ENCODE measurements around the gene ZNF511. TPM values are rescaled to one million over a fixed set of nuclear protein-coding genes. Genes with fewer than 3 reads are reported as not detected.

ZNF511 gene
- total RNA-seq, 2 experiments from 2014 or later = 58.0 to 60.1 TPM

GRCh38 chr10:133312016-133312768 is 3.5 kb downstream of the ZNF511 start:
- no peak overlapping the region for H3K27ac Mint-ChIP-seq
- no peak overlapping the region for H3K4me3 Mint-ChIP-seq
- ATAC-seq (no peak), DNase-seq (no peak)
- peaks cover 9% of the 10 kb centered on the region for H3K36me3 Mint-ChIP-seq (ENCODE audit: low read depth)
- CTCF ChIA-PET = no interaction called here
- TF ChIP-seq, protein P1, sequence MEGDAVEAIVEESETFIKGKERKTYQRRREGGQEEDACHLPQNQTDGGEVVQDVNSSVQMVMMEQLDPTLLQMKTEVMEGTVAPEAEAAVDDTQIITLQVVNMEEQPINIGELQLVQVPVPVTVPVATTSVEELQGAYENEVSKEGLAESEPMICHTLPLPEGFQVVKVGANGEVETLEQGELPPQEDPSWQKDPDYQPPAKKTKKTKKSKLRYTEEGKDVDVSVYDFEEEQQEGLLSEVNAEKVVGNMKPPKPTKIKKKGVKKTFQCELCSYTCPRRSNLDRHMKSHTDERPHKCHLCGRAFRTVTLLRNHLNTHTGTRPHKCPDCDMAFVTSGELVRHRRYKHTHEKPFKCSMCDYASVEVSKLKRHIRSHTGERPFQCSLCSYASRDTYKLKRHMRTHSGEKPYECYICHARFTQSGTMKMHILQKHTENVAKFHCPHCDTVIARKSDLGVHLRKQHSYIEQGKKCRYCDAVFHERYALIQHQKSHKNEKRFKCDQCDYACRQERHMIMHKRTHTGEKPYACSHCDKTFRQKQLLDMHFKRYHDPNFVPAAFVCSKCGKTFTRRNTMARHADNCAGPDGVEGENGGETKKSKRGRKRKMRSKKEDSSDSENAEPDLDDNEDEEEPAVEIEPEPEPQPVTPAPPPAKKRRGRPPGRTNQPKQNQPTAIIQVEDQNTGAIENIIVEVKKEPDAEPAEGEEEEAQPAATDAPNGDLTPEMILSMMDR (IDR thresholded peaks at IDR 0.05) = no peak
- H3K4me1 Mint-ChIP-seq (ENCODE audit: low read depth) = peaks cover 7% of the 10 kb centered on the region
- POLR2A ChIA-PET = interaction anchor here (0.7 kb wide), 1 partner anchor 74 kb away, joined by 3 read pairs; the partner anchor contains the start of gene VENTX
- H3K27me3 Mint-ChIP-seq = no peaks in the 10 kb centered on the region
- no peaks in the 10 kb centered on the region for H3K9me3 Mint-ChIP-seq
- intact Hi-C loops (cut with micrococcal nuclease) = no loop called here

DNA sequence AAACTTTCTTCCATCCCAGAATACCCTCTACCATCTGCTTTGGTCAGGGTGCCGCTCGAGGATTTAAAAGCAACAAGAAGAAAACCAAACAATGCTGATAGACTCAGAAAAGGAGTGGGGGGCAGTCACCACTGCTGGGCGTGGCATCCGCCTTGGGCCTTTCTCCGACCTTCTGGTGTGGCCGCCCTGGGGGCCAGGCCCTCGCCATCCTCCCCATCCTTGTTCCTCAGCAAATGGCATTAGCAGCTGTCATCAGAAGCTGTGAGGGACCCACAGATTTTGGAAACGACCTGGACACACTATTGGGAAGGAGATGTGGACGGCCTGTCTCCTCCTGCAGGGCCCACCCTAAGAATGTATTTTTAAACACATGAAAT is 4.0 kb downstream of the ZNF511 start:
- DNase-seq (no peak), ATAC-seq (no peak)
- TF ChIP-seq, protein P1 (IDR thresholded peaks at IDR 0.05) = no peak
- intact Hi-C loops (cut with micrococcal nuclease) = no loop called here
- Mint-ChIP-seq H3K27ac (no peak overlapping the region), H3K27me3 (no peaks in the 10 kb centered on the region), H3K36me3 (ENCODE audit: low read depth) (peaks cover 7% of the 10 kb centered on the region), H3K4me1 (ENCODE audit: low read depth) (peaks cover 2% of the 10 kb centered on the region), H3K9me3 (no peaks in the 10 kb centered on the region), H3K4me3 (no peak overlapping the region)
- ChIA-PET POLR2A (no interaction called here), CTCF (no interaction called here)

DNA sequence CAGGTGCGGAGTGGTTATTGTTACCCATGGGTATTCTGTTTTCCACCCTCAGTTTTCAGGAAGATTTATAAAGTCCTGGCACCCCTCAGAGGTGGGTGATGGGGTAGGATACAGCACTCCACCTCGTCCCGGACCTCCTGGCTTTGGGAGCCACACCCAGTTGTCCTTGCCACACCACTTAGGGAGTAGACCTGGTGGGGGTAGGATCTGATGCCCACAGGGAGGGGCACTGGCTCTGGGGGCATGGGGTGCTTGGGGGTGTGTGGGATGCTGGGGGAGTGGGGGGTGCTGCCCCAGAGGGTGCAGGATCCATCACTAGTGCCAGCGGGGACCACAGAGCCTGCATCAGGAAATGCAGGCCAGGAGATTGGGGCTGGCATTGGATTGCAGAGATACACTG is 4.5 kb downstream of the ZNF511 start:
- TF ChIP-seq, protein P1 (IDR thresholded peaks at IDR 0.05) = no peak
- H3K4me3 Mint-ChIP-seq = no peak overlapping the region
- H3K4me1 Mint-ChIP-seq (ENCODE audit: low read depth) = peaks cover 2% of the 10 kb centered on the region
- no peak for DNase-seq
- intact Hi-C loops (cut with micrococcal nuclease) = no loop called here
- no peaks in the 10 kb centered on the region for H3K9me3 Mint-ChIP-seq
- H3K36me3 Mint-ChIP-seq (ENCODE audit: low read depth) = peaks cover 3% of the 10 kb centered on the region
- ChIA-PET POLR2A (no interaction called here), CTCF (interaction anchor here (1.4 to 2.9 kb wide), 3 partner anchors 10 to 16 kb away, joined by 6 to 11 read pairs (median 8); no protein-coding TSS in a partner anchor)
- ATAC-seq = no peak
- no peaks in the 10 kb centered on the region for H3K27me3 Mint-ChIP-seq
- H3K27ac Mint-ChIP-seq = no peak overlapping the region

DNA sequence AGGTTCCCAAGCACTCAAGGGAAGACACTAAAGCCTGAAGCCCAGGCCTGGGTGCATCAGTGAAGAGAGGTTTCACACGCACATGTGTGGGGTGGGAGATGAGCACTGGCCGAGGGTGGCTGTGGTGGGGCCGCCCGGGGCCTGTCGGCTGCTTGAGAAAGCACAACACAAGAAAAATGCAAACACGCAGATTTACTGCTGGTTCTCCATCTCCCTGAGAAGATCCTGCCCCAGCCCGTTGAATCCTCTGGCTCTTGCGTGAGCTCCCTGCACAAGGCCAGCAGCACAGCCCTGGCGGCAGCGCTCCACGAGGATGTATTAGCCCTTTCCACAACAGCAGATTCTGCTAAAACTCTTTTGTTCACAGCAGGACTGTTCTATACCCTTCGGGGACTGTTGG is 6.2 kb downstream of the ZNF511 start:
- H3K36me3 Mint-ChIP-seq (ENCODE audit: low read depth) = peaks cover 2% of the 10 kb centered on the region
- TF ChIP-seq, protein P1 (IDR thresholded peaks at IDR 0.05) = no peak
- no peak overlapping the region for H3K27ac Mint-ChIP-seq
- no peak for ATAC-seq
- ChIA-PET CTCF (interaction anchor here (1.0 to 2.9 kb wide), 11 partner anchors 9 to 72 kb away, joined by 3 to 11 read pairs (median 4); no protein-coding TSS in a partner anchor), POLR2A (no interaction called here)
- peaks cover 11% of the 10 kb centered on the region for H3K4me1 Mint-ChIP-seq (ENCODE audit: low read depth)
- peaks cover 6% of the 10 kb centered on the region for H3K27me3 Mint-ChIP-seq
- no peak overlapping the region for H3K4me3 Mint-ChIP-seq
- H3K9me3 Mint-ChIP-seq = no peaks in the 10 kb centered on the region
- no peak for DNase-seq
- intact Hi-C loops (cut with micrococcal nuclease) = no loop called here

DNA sequence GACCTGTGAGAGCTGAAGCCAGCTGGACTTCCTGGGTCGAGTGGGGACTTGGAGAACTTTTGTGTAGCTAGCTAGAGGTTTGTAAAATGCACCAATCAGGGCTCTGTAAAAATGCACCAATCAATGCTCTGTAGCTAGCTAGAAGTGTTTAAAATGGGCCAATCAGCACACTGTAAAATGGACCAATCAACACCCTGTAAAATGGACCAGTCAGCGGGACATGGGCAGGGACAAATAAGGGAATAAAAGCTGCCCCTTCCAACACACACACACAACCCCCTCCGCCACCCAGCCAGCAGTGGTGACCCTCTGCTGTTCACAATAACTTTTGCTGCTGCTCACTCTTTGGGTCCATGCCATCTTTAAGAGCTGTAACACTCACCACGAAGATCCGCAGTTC is 7.1 kb downstream of the ZNF511 start:
- Mint-ChIP-seq H3K27ac (no peak overlapping the region), H3K36me3 (ENCODE audit: low read depth) (peaks cover 2% of the 10 kb centered on the region), H3K4me3 (no peak overlapping the region), H3K4me1 (ENCODE audit: low read depth) (peaks cover 8% of the 10 kb centered on the region), H3K27me3 (peaks cover 10% of the 10 kb centered on the region), H3K9me3 (no peaks in the 10 kb centered on the region)
- intact Hi-C loops (cut with micrococcal nuclease) = no loop called here
- TF ChIP-seq, protein P1 (IDR thresholded peaks at IDR 0.05) = no peak
- DNase-seq (no peak), ATAC-seq (peak; percentile 29)
- ChIA-PET POLR2A (interaction anchor here (1.0 kb wide), 1 partner anchor 14 kb away, joined by 3 read pairs; no protein-coding TSS in a partner anchor), CTCF (interaction anchor here (1.0 to 2.9 kb wide), 6 partner anchors 12 to 71 kb away, joined by 3 to 11 read pairs (median 6); no protein-coding TSS in a partner anchor)

All from activated CD8-positive, alpha-beta T cell treated with anti-CD3 and anti-CD28 coated beads for 36 hours (primary cell).